DND-41 (cell line): Measurements from ENCODE around the gene LYL1.

Experiments
- ATAC-seq: fragments of 200-7000 bp; cut with Tn5 transposase; 3 replicates; pipeline ENCODE4 v1.9.1; 2021; ENCODE audit warnings: low read depth; ENCODE audit not compliant: insufficient read depth
- DNase-seq: peaks from one replicate; pipeline ENCODE4 v3.0.0-alpha.2; 2020
- H2AFZ ChIP-seq: 2 replicates; pipeline ENCODE4 v1.6.0; 2012; ENCODE audit warnings: low read depth, low read length
- H3K27ac ChIP-seq: 2 replicates; pipeline ENCODE4 v1.5.1; 2012; ENCODE audit warnings: low read length, inconsistent platforms
- H3K27me3 ChIP-seq: fragments of 200-600 bp; sonication (generic); 2 replicates; pipeline ENCODE4 v1.6.0; 2012; ENCODE audit warnings: low read length, mild to moderate bottlenecking, inconsistent platforms; ENCODE audit not compliant: insufficient read depth, poor library complexity
- H3K36me3 ChIP-seq: 2 replicates; pipeline ENCODE4 v1.5.1; 2012; ENCODE audit warnings: low read length, inconsistent platforms; ENCODE audit not compliant: insufficient read depth
- H3K4me1 ChIP-seq: 2 replicates; pipeline ENCODE4 v1.5.1; 2012; ENCODE audit warnings: mild to moderate bottlenecking, low read length; ENCODE audit not compliant: insufficient read depth
- H3K4me2 ChIP-seq: 2 replicates; pipeline ENCODE4 v1.6.0; 2012; ENCODE audit warnings: mild to moderate bottlenecking, moderate library complexity, low read length, inconsistent platforms; ENCODE audit not compliant: insufficient read depth
- H3K4me3 ChIP-seq, 2 experiments: fragments of 200-600 bp in 1 of 2; shearing (Covaris generic) in 1 of 2; 2 replicates each; pipeline ENCODE4 v1.5.1; 2012 to 2016; ENCODE audit warnings: inconsistent platforms in 2 of 2, low read length in 2 of 2, mild to moderate bottlenecking in 2 of 2, low read depth in 1 of 2, moderate library complexity in 1 of 2
- H3K79me2 ChIP-seq: 2 replicates; pipeline ENCODE4 v1.6.0; 2012; ENCODE audit warnings: low read length, inconsistent platforms; ENCODE audit not compliant: insufficient read depth
- H3K9ac ChIP-seq: 2 replicates; pipeline ENCODE4 v1.6.0; 2012; ENCODE audit warnings: low read depth, mild to moderate bottlenecking, inconsistent platforms, low read length, moderate library complexity
- H3K9me3 ChIP-seq: 2 replicates; pipeline ENCODE4 v1.5.1; 2012; ENCODE audit warnings: low read length, moderate library complexity, mild to moderate bottlenecking, inconsistent platforms; ENCODE audit not compliant: insufficient read depth, severe bottlenecking
- H4K20me1 ChIP-seq: 2 replicates; pipeline ENCODE4 v1.6.0; 2012; ENCODE audit warnings: low read length; ENCODE audit not compliant: insufficient read depth
- EZH2 ChIP-seq: IDR thresholded peaks from 3 replicates; pipeline ENCODE4 v1.6.1; 2012; ENCODE audit warnings: borderline replicate concordance, low read depth, mild to moderate bottlenecking, moderate library complexity, low read length, inconsistent platforms; ENCODE audit not compliant: severe bottlenecking
- TF ChIP-seq, protein P1 (sequence below): IDR thresholded peaks from 2 replicates; pipeline ENCODE4 v1.5.1; 2012; ENCODE audit warnings: borderline replicate concordance, low read length, moderate library complexity, mild to moderate bottlenecking; ENCODE audit not compliant: poor library complexity, severe bottlenecking; ENCODE audit errors: extremely low read depth

LYL1 gene

DNA sequence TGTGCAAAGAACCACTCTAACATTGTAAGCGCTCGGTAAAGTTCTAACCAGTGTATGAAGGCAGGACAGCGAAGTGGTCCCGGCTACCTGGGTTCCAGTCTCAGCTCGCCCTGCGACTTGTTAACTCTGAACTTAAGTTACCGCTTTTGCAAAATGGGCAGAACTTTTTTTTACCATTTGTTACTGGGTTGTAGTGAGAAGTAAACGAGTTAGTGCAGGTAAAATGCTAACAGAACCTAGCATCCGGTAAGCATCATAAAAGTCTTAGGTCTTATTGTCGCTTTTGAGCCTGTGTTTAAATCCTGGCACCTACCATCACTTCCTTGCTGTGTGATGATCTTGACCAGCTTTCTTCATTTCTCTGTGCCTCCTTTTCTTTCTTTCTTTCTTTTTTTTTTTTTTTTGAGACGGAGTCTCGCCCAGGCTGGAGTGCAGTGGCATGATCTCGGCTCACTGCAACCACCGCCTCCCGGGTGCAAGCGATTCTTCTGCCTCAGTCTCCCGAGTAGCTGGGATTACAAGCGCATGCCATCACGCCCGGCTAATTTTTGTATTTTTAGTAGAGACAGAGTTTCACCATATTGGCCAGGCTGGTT, 14.6 kb upstream of the LYL1 start:
- peak; percentile 7; the same call in 2 of the 3 replicates for ATAC-seq

GRCh38 chr19:13116282-13117175, 13.9 kb upstream of the LYL1 start, which contains the start of gene TRMT1:
Gene TRMT1 (minus strand): TSS chr19:13116740. CDS start chr19:13116399, 341 bp downstream.
- Histone ChIP-seq H4K20me1 (peaks cover 28% of the 10 kb centered on the region), H3K79me2 (peaks cover 55% of the 10 kb centered on the region), H3K27me3 (no peaks in the 10 kb centered on the region), H3K36me3 (peaks cover 47% of the 10 kb centered on the region), H3K9ac (peak within 1 kb of the TSS; percentile 59), H3K4me1 (peaks cover 51% of the 10 kb centered on the region), H3K4me3 (peak within 1 kb of the TSS; percentile 58 to 72), H3K27ac (peak within 1 kb of the TSS; percentile 55), H3K4me2 (peak within 1 kb of the TSS; percentile 95), H2AFZ (peak within 1 kb of the TSS; percentile 75), H3K9me3 (no peaks in the 10 kb centered on the region)
- ATAC-seq (peak; percentile 70), DNase-seq (peak; percentile 94)
- no peak for TF ChIP-seq EZH2
- TF ChIP-seq, protein P1, sequence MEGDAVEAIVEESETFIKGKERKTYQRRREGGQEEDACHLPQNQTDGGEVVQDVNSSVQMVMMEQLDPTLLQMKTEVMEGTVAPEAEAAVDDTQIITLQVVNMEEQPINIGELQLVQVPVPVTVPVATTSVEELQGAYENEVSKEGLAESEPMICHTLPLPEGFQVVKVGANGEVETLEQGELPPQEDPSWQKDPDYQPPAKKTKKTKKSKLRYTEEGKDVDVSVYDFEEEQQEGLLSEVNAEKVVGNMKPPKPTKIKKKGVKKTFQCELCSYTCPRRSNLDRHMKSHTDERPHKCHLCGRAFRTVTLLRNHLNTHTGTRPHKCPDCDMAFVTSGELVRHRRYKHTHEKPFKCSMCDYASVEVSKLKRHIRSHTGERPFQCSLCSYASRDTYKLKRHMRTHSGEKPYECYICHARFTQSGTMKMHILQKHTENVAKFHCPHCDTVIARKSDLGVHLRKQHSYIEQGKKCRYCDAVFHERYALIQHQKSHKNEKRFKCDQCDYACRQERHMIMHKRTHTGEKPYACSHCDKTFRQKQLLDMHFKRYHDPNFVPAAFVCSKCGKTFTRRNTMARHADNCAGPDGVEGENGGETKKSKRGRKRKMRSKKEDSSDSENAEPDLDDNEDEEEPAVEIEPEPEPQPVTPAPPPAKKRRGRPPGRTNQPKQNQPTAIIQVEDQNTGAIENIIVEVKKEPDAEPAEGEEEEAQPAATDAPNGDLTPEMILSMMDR, result no peak

More for the DNA sequence above, 14.6 kb upstream of the LYL1 start:
- H4K20me1 ChIP-seq, result peaks cover 35% of the 10 kb centered on the region
- no peak for DNase-seq
- H3K36me3 ChIP-seq, result peaks cover 54% of the 10 kb centered on the region
- H3K27ac ChIP-seq, result peak overlapping the region; percentile 58
- H3K27me3 ChIP-seq, result no peaks in the 10 kb centered on the region
- H3K9ac ChIP-seq, result peak overlapping the region; percentile 59
- H3K9me3 ChIP-seq, result no peaks in the 10 kb centered on the region
- TF ChIP-seq, protein P1, result no peak
- no peak for TF ChIP-seq EZH2
- H3K4me3 ChIP-seq, result peak overlapping the region; percentile 58 to 72; a peak in 3 of 4 replicates
- H3K4me1 ChIP-seq, result peaks cover 51% of the 10 kb centered on the region
- peak overlapping the region; percentile 95 for H3K4me2 ChIP-seq
- peaks cover 62% of the 10 kb centered on the region for H3K79me2 ChIP-seq
- H2AFZ ChIP-seq, result peak overlapping the region; percentile 47

DNA sequence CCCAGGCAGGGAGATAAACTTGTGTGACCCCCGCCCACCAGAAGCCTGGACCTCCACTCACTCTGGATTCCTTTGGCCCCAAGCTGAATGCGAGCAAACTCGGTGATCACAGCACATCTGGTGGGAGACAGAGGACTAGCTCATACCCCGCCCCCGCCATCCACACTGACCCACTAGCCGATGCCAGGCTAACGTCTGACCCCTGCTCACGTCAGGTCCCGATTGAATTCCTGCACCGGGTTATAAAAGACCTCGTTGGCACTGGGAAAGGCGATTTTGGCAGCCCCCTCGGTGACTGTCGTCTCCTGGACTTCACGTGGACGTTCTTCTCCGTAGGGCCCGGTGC, 13.3 kb upstream of the LYL1 start:
- Histone ChIP-seq H3K4me3 (peak overlapping the region; percentile 58 to 72), H3K4me2 (peak overlapping the region; percentile 95), H3K4me1 (peaks cover 50% of the 10 kb centered on the region), H3K27me3 (no peaks in the 10 kb centered on the region), H3K9ac (peak overlapping the region; percentile 59), H2AFZ (peak overlapping the region; percentile 75), H3K79me2 (peaks cover 49% of the 10 kb centered on the region), H3K36me3 (peaks cover 41% of the 10 kb centered on the region), H4K20me1 (peaks cover 22% of the 10 kb centered on the region), H3K9me3 (no peaks in the 10 kb centered on the region), H3K27ac (peak overlapping the region; percentile 54)
- TF ChIP-seq, protein P1, result no peak
- TF ChIP-seq EZH2, result no peak
- no peak for DNase-seq
- no peak for ATAC-seq
